GM12878 (cell line): ENCODE data around the gene BPIFA1.

ENCODE experiments used
- BMI1 ChIP-seq: fragments of 450-650 bp; IDR thresholded peaks from 2 replicates; pipeline ENCODE4 v1.6.1; 2016; ENCODE audit warnings: mild to moderate bottlenecking, moderate library complexity, borderline replicate concordance
- EP300 ChIP-seq, 2 experiments: fragments of 150-350 bp in 1 of 2; IDR thresholded peaks; 2 replicates each; pipeline ENCODE4 v1.6.1; 2011 to 2012; ENCODE audit warnings: low read depth in 2 of 2, low read length in 2 of 2, borderline replicate concordance in 1 of 2, improper control_type of control experiment in 1 of 2, inconsistent platforms in 1 of 2; ENCODE audit not compliant: control insufficient read depth in 1 of 2
- EZH2 ChIP-seq: IDR thresholded peaks from 2 replicates; pipeline ENCODE4 v1.6.1; 2012; ENCODE audit warnings: low read depth, mild to moderate bottlenecking, control low read depth, inconsistent platforms, low read length, borderline replicate concordance; ENCODE audit not compliant: control insufficient read depth
- POLR2A ChIP-seq: IDR thresholded peaks from 2 replicates; pipeline ENCODE4 v1.6.1; 2011; ENCODE audit warnings: low read depth, mild to moderate bottlenecking, low read length
- ZBTB33 ChIP-seq: fragments of 450-650 bp; IDR thresholded peaks from 2 replicates; pipeline ENCODE4 v1.6.1; 2017; ENCODE audit warnings: mild to moderate bottlenecking
- TF ChIP-seq, protein P1 (sequence below): IDR thresholded peaks from 2 replicates; pipeline ENCODE4 v1.6.1; 2011; ENCODE audit warnings: low read depth, low read length, improper control_type of control experiment, borderline replicate concordance
- TF ChIP-seq, protein P2 (sequence below), 3 experiments: IDR thresholded peaks in 2 of 3; conservative IDR thresholded peaks in 1 of 3; 2 replicates each; pipeline ENCODE4 v1.5.1; 2011; ENCODE audit warnings: low read depth in 3 of 3, low read length in 3 of 3, mild to moderate bottlenecking in 3 of 3, control low read depth in 2 of 3, moderate library complexity in 2 of 3, inconsistent platforms in 1 of 3, mixed read lengths in 1 of 3; ENCODE audit not compliant: control insufficient read depth in 2 of 3, insufficient read depth in 1 of 3; ENCODE audit errors: extremely low read depth in 1 of 3

DNA sequence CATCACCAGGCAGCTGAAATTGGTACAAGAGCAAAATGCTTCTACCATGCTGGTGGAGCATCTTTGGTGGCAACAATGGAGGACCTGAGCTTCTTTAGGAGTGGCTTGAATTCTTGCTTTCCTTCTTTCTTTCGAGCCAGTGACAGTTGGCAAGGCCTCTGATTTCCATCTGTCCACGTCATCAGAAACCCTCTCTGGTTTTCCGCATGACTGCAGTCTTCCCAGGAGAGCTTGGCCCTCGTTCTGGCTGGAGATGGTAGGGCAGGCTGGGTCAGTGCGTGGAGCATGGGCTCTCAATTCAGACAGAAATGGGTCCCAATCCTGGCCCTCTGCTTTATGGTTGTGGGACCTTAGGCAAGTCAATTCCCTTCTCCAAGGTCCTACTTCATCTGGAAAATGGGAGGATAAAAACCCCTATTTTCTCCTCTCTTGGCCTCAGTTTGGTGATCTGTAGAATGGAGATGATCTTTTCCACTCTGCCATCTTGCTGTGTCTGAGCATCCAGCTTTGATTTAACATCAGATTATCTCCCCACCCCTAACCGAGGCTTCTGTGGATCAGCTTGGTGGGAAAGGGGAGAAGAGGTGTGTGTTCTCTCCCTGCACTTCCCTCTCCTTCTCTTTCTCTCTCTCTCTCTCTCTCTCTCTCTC lies 43.6 kb downstream of the BPIFA1 start:
- TF ChIP-seq EZH2 (no peak), BMI1 (no peak), ZBTB33 (no peak), EP300 (IDR thresholded peaks at IDR 0.05; ENCODE audit: borderline replicate concordance in 1 of 2, control insufficient read depth in 1 of 2, low read depth in 2 of 2, low read length in 2 of 2) (no peak), POLR2A (no peak)
- TF ChIP-seq, protein P1, sequence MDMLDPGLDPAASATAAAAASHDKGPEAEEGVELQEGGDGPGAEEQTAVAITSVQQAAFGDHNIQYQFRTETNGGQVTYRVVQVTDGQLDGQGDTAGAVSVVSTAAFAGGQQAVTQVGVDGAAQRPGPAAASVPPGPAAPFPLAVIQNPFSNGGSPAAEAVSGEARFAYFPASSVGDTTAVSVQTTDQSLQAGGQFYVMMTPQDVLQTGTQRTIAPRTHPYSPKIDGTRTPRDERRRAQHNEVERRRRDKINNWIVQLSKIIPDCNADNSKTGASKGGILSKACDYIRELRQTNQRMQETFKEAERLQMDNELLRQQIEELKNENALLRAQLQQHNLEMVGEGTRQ: no peak
- TF ChIP-seq, protein P2, sequence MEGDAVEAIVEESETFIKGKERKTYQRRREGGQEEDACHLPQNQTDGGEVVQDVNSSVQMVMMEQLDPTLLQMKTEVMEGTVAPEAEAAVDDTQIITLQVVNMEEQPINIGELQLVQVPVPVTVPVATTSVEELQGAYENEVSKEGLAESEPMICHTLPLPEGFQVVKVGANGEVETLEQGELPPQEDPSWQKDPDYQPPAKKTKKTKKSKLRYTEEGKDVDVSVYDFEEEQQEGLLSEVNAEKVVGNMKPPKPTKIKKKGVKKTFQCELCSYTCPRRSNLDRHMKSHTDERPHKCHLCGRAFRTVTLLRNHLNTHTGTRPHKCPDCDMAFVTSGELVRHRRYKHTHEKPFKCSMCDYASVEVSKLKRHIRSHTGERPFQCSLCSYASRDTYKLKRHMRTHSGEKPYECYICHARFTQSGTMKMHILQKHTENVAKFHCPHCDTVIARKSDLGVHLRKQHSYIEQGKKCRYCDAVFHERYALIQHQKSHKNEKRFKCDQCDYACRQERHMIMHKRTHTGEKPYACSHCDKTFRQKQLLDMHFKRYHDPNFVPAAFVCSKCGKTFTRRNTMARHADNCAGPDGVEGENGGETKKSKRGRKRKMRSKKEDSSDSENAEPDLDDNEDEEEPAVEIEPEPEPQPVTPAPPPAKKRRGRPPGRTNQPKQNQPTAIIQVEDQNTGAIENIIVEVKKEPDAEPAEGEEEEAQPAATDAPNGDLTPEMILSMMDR (IDR thresholded peaks at IDR 0.05 in 2 of 3, conservative IDR thresholded peaks at IDR 0.05 in 1 of 3; ENCODE audit: control insufficient read depth in 2 of 3, extremely low read depth in 1 of 3, insufficient read depth in 1 of 3, low read depth in 3 of 3, low read length in 3 of 3): no peak
